WTC11 (cell line): Measurements from ENCODE around the gene ROBO4.

Source experiments
- CTCF ChIP-seq: fragments of 200-600 bp; IDR thresholded peaks from 2 replicates; pipeline ENCODE4 v1.8.0; 2022; ENCODE audit warnings: antibody characterized with exemption
- E2F1 ChIP-seq: sonication (generic); formaldehyde crosslinking; IDR thresholded peaks from 2 replicates; pipeline ENCODE4 v1.8.0; 2022; ENCODE audit warnings: mild to moderate bottlenecking, missing genetic modification reagents
- ERG ChIP-seq: fragments of 250-450 bp; sonication (Bioruptor Pico); IDR thresholded peaks from 2 replicates; pipeline ENCODE4 v1.8.0; 2021; ENCODE audit warnings: mild to moderate bottlenecking
- IRF1 ChIP-seq: sonication (generic); formaldehyde crosslinking; IDR thresholded peaks from 2 replicates; pipeline ENCODE4 v1.8.0; 2023; ENCODE audit warnings: missing genetic modification reagents
- NFE2L1 ChIP-seq: sonication (generic); formaldehyde crosslinking; IDR thresholded peaks from 2 replicates; pipeline ENCODE4 v1.8.1; 2023; ENCODE audit warnings: missing genetic modification reagents
- USF2 ChIP-seq: sonication (generic); formaldehyde crosslinking; IDR thresholded peaks from 2 replicates; pipeline ENCODE4 v1.8.1; 2023; ENCODE audit warnings: mild to moderate bottlenecking, missing genetic modification reagents, moderate library complexity

GRCh38 chr11:124943254-124943616, 45.6 kb upstream of the ROBO4 start:
- TF ChIP-seq NFE2L1 (CRISPR knock-in tag) (no peak), ERG (CRISPR knock-in tag) (no peak), CTCF (no peak), E2F1 (CRISPR knock-in tag) (no peak), IRF1 (CRISPR knock-in tag) (no peak), USF2 (CRISPR knock-in tag) (no peak)
